H9 (cell line): ENCODE results near the gene ARHGAP1. TPM values are rescaled to one million over a fixed set of nuclear protein-coding genes. Genes with fewer than 3 reads are reported as not detected.

ENCODE experiments used
- DNase-seq: peaks from one replicate; pipeline ENCODE4 v3.0.0-alpha.2; 2017
- H2AFZ ChIP-seq: one replicate; pipeline ENCODE4 v1.6.1; 2013; ENCODE audit warnings: mild to moderate bottlenecking, low read length, control low read depth, moderate library complexity
- H2AK5ac ChIP-seq: 2 replicates; pipeline ENCODE4 v1.6.1; 2013; ENCODE audit warnings: low read length, control low read depth, mixed read lengths; ENCODE audit not compliant: insufficient read length
- H2BK120ac ChIP-seq: one replicate; pipeline ENCODE4 v1.6.1; 2013; ENCODE audit warnings: low read depth, mild to moderate bottlenecking, low read length, control low read depth, inconsistent platforms; ENCODE audit not compliant: poor library complexity, severe bottlenecking
- H2BK12ac ChIP-seq: 2 replicates; pipeline ENCODE4 v1.6.1; 2013; ENCODE audit warnings: low read length, control low read depth, mixed read lengths, low read depth; ENCODE audit not compliant: insufficient read length
- H2BK15ac ChIP-seq: 2 replicates; pipeline ENCODE4 v1.6.1; 2013; ENCODE audit warnings: low read depth, low read length, control low read depth
- H2BK20ac ChIP-seq: one replicate; pipeline ENCODE4 v1.6.1; 2013; ENCODE audit warnings: low read depth, mild to moderate bottlenecking, low read length, control low read depth, inconsistent platforms; ENCODE audit not compliant: poor library complexity, severe bottlenecking
- H2BK5ac ChIP-seq: 2 replicates; pipeline ENCODE4 v1.6.1; 2013; ENCODE audit warnings: low read length, control low read depth, mixed read lengths; ENCODE audit not compliant: insufficient read length
- H3K14ac ChIP-seq: 2 replicates; pipeline ENCODE4 v1.6.1; 2013; ENCODE audit warnings: low read length, control low read depth; ENCODE audit not compliant: insufficient read depth
- H3K18ac ChIP-seq: 2 replicates; pipeline ENCODE4 v1.6.1; 2013; ENCODE audit warnings: low read depth, mild to moderate bottlenecking, mixed read lengths, low read length, control low read depth; ENCODE audit not compliant: insufficient read length
- H3K23ac ChIP-seq: 2 replicates; pipeline ENCODE4 v1.6.1; 2013; ENCODE audit warnings: low read length, control low read depth, mixed read lengths, low read depth; ENCODE audit not compliant: insufficient read length
- H3K23me2 ChIP-seq: 2 replicates; pipeline ENCODE4 v1.6.1; 2013; ENCODE audit warnings: low read depth, mild to moderate bottlenecking, mixed read lengths, low read length, control low read depth; ENCODE audit not compliant: insufficient read length, poor library complexity, severe bottlenecking
- H3K27ac ChIP-seq: 2 replicates; pipeline ENCODE4 v1.5.1; 2013; ENCODE audit warnings: low read length, control low read depth, mixed read lengths, low read depth; ENCODE audit not compliant: insufficient read length
- H3K27me3 ChIP-seq: 2 replicates; pipeline ENCODE4 v1.6.1; 2013; ENCODE audit warnings: low read length, control low read depth, inconsistent platforms; ENCODE audit not compliant: insufficient read depth
- H3K4ac ChIP-seq: 2 replicates; pipeline ENCODE4 v1.6.1; 2013; ENCODE audit warnings: low read depth, mild to moderate bottlenecking, control low read depth, inconsistent platforms, low read length, moderate library complexity
- H3K4me1 ChIP-seq: 2 replicates; pipeline ENCODE4 v1.6.1; 2013; ENCODE audit warnings: low read length, control low read depth, inconsistent platforms; ENCODE audit not compliant: insufficient read depth
- H3K4me2 ChIP-seq: 2 replicates; pipeline ENCODE4 v1.6.1; 2013; ENCODE audit warnings: low read length, control low read depth, mixed read lengths; ENCODE audit not compliant: insufficient read length, insufficient read depth
- H3K56ac ChIP-seq: 2 replicates; pipeline ENCODE4 v1.6.1; 2013; ENCODE audit warnings: low read depth, mild to moderate bottlenecking, mixed read lengths, low read length, control low read depth; ENCODE audit not compliant: insufficient read length
- H3K79me1 ChIP-seq: 2 replicates; pipeline ENCODE4 v1.6.1; 2013; ENCODE audit warnings: low read depth, mild to moderate bottlenecking, moderate library complexity, low read length, control low read depth, inconsistent platforms; ENCODE audit not compliant: insufficient read depth, poor library complexity, severe bottlenecking
- H3K79me2 ChIP-seq: 2 replicates; pipeline ENCODE4 v1.6.1; 2013; ENCODE audit warnings: low read length, control low read depth, inconsistent platforms; ENCODE audit not compliant: insufficient read depth
- H3K9ac ChIP-seq: 2 replicates; pipeline ENCODE4 v1.6.1; 2013; ENCODE audit warnings: low read length, control low read depth, mixed read lengths; ENCODE audit not compliant: insufficient read length; ENCODE audit errors: extremely low read depth
- H3K9me3 ChIP-seq: one replicate; pipeline ENCODE4 v1.6.1; 2013; ENCODE audit warnings: low read depth, low read length, inconsistent platforms; ENCODE audit not compliant: control insufficient read depth
- H3T11ph ChIP-seq: one replicate; pipeline ENCODE4 v1.6.1; 2013; ENCODE audit warnings: mild to moderate bottlenecking, low read length, control low read depth, inconsistent platforms
- H4K20me1 ChIP-seq: one replicate; pipeline ENCODE4 v1.6.1; 2013; ENCODE audit not compliant: control insufficient read depth, insufficient read length, insufficient read depth
- H4K5ac ChIP-seq: 2 replicates; pipeline ENCODE4 v1.6.1; 2013; ENCODE audit warnings: low read depth, mild to moderate bottlenecking, mixed read lengths, low read length, control low read depth; ENCODE audit not compliant: insufficient read length
- H4K8ac ChIP-seq: replicated peaks from 2 replicates; pipeline ENCODE4 v1.6.1; 2013; ENCODE audit warnings: low read length, control low read depth, mixed read lengths, low read depth; ENCODE audit not compliant: insufficient read length
- H4K91ac ChIP-seq: 2 replicates; pipeline ENCODE4 v1.6.1; 2013; ENCODE audit warnings: low read depth, mild to moderate bottlenecking, moderate library complexity, mixed read lengths, low read length, control low read depth; ENCODE audit not compliant: insufficient read length
- H3K27ac Mint-ChIP-seq, 3 experiments: 2 replicates in 2 of 3; 3 replicates in 1 of 3; pipeline ENCODE4 v1.8.0; 2020 to 2021; ENCODE audit warnings: mixed read lengths in 3 of 3, mild to moderate bottlenecking in 1 of 3, moderate library complexity in 1 of 3
- H3K27me3 Mint-ChIP-seq: 2 replicates; pipeline ENCODE4 v1.8.0; 2021; ENCODE audit warnings: low read depth, mild to moderate bottlenecking, moderate library complexity, mixed read lengths
- H3K36me3 Mint-ChIP-seq, 3 experiments: 2 replicates in 2 of 3; 3 replicates in 1 of 3; pipeline ENCODE4 v1.8.0; 2020 to 2021; ENCODE audit warnings: low read depth in 3 of 3, mixed read lengths in 3 of 3; ENCODE audit not compliant: insufficient read depth in 1 of 3
- H3K4me1 Mint-ChIP-seq, 2 experiments: 2 replicates each; pipeline ENCODE4 v1.8.0; 2020; ENCODE audit warnings: mixed read lengths in 2 of 2
- H3K4me3 Mint-ChIP-seq, 2 experiments: 2 replicates in 1 of 2; 3 replicates in 1 of 2; pipeline ENCODE4 v1.8.0; 2020 to 2021; ENCODE audit warnings: mild to moderate bottlenecking in 2 of 2, mixed read lengths in 2 of 2, moderate library complexity in 1 of 2
- H3K9me3 Mint-ChIP-seq, 2 experiments: 2 replicates in 1 of 2; 3 replicates in 1 of 2; pipeline ENCODE4 v1.8.0; 2020; ENCODE audit warnings: mild to moderate bottlenecking in 2 of 2, mixed read lengths in 2 of 2, moderate library complexity in 1 of 2
- WGBS: extraction: QIAGEN DNeasy Blood & Tissue Kit; methylation state at CpG from one replicate; pipeline ENCODE4 v1.1.7; 2013; ENCODE audit warnings: missing lambda C conversion rate, low lambda C conversion rate, mixed read lengths; ENCODE audit not compliant: insufficient read length; ENCODE audit errors: extremely low coverage; 5-methylcytosine and 5-hydroxymethylcytosine counted together
- total RNA-seq: library from RNA; stranded (reverse); gene quantifications from 2 replicates; pipeline ENCODE4 v1.2.1, GENCODE V29; 2021
- TF ChIP-seq, protein P1 (sequence below): fragments of 200-600 bp; sonication (generic); conservative IDR thresholded peaks from 3 replicates; pipeline ENCODE4 v1.8.0; 2021; ENCODE audit warnings: antibody characterized with exemption, mild to moderate bottlenecking

The ARHGAP1 gene
- total RNA-seq, 1 experiment from 2014 or later, result 45.3 TPM

DNA sequence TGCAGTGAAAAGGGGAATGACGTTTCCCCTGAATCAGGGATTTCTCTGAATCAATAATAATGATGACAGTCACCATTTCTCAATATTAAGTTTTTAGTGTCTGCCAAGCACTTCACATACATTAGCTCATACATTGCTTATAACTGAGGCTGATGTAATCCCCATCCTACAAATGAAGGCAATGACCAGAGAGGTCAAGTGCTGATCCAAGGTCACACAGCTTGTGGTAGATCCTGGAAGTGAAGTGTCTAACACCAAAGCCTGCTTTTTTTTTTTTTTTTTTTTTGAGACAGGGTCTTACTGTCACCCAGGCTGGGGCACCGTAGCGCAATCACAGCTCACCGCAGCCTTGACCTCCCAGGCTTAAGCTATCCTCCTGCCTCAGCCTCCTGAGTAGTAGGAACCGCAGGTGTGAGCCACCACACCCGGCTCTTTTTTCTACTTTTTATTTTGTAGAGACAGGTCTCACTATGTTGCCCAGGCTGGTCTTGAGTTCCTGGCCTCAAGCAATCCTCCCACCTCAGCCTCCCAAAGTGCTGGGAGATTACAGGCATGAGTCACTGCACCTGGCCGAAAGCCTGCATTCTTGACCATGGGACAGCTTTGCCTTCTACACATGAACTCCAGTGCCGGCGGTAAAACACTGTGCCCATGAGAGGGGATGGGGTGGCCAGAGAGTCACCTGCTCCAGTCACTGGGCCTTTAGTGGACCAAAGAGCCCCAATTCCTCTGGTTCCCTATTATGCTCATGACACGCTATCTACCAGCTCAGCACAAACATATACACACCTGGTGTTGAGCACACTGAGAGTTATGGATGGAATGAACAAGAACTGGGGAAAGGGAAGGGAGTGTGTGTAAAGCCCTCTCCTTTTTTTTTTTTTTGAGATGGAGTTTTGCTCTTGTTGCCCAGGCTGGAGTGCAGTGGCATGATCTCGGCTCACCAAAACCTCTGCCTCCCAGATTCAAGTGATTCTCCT, 17.4 kb downstream of the ARHGAP1 start:
- Histone ChIP-seq H4K20me1 (no peaks in the 10 kb centered on the region), H3K27ac (no peak overlapping the region), H3K27me3 (no peaks in the 10 kb centered on the region), H3K4ac (no peak overlapping the region), H2BK120ac (no peak overlapping the region), H3K23ac (no peak overlapping the region), H3K56ac (no peak overlapping the region), H3K14ac (no peak overlapping the region), H4K8ac (no peak overlapping the region), H2BK15ac (no peak overlapping the region), H2BK5ac (no peak overlapping the region), H3K9ac (no peak overlapping the region), H3K4me2 (no peak overlapping the region), H2BK20ac (no peak overlapping the region), H4K91ac (no peak overlapping the region), H3K9me3 (no peaks in the 10 kb centered on the region), H4K5ac (no peak overlapping the region), H2BK12ac (no peak overlapping the region), H3K79me1 (no peaks in the 10 kb centered on the region), H3K18ac (no peak overlapping the region), H3K23me2 (no peaks in the 10 kb centered on the region), H3K79me2 (no peaks in the 10 kb centered on the region), H3T11ph (no peak overlapping the region), H3K4me1 (no peaks in the 10 kb centered on the region), H2AFZ (no peak overlapping the region), H2AK5ac (no peak overlapping the region)
- DNase-seq, result no peak
- TF ChIP-seq, protein P1, sequence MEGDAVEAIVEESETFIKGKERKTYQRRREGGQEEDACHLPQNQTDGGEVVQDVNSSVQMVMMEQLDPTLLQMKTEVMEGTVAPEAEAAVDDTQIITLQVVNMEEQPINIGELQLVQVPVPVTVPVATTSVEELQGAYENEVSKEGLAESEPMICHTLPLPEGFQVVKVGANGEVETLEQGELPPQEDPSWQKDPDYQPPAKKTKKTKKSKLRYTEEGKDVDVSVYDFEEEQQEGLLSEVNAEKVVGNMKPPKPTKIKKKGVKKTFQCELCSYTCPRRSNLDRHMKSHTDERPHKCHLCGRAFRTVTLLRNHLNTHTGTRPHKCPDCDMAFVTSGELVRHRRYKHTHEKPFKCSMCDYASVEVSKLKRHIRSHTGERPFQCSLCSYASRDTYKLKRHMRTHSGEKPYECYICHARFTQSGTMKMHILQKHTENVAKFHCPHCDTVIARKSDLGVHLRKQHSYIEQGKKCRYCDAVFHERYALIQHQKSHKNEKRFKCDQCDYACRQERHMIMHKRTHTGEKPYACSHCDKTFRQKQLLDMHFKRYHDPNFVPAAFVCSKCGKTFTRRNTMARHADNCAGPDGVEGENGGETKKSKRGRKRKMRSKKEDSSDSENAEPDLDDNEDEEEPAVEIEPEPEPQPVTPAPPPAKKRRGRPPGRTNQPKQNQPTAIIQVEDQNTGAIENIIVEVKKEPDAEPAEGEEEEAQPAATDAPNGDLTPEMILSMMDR, result no peak
- Mint-ChIP-seq H3K4me1 (no peaks in the 10 kb centered on the region), H3K36me3 (peaks cover 0 to 27% (median 10%) of the 10 kb centered on the region in 3 experiments; a peak in 4 of 7 replicates), H3K27me3 (peaks cover 2% of the 10 kb centered on the region; the same call in 1 of the 2 replicates), H3K27ac (peak overlapping the region in 1 of 3 experiments; percentile 52; a peak in 1 of 7 replicates), H3K4me3 (no peak overlapping the region), H3K9me3 (no peaks in the 10 kb centered on the region)
- no CpG with 5 or more reads among the region's 11 CpGs for WGBS
